Activated B cell treated with CpG ODN at 0.5 μM for 24 hours (primary cell): Measurements from ENCODE around the gene GMNN. TPM values are rescaled to one million over a fixed set of nuclear protein-coding genes. Genes with fewer than 3 reads are reported as not detected.

Experiments used
- ATAC-seq: fragments of 200-7000 bp; cut with Tn5 transposase; one replicate; pipeline ENCODE4 v1.10.0; 2021; ENCODE audit warnings: low read depth, mild to moderate bottlenecking, moderate library complexity
- CTCF ChIA-PET: fragments of 350-600 bp; sonication (Branson Sonifier 250); formaldehyde crosslinking; loops from one replicate; lab custom pipeline; 2021; ENCODE audit warnings: antibody characterized with exemption; lab: Charles Lee
- POLR2A ChIA-PET: fragments of 350-600 bp; sonication (Branson Sonifier 250); formaldehyde crosslinking; loops from one replicate; lab custom pipeline; 2021; ENCODE audit warnings: antibody characterized with exemption; lab: Charles Lee
- DNase-seq: peaks from one replicate; pipeline ENCODE4 v3.0.0; 2022
- H3K27ac Mint-ChIP-seq: one replicate; pipeline ENCODE4 v1.8.0; 2020; ENCODE audit warnings: mixed read lengths
- H3K27me3 Mint-ChIP-seq: one replicate; pipeline ENCODE4 v1.8.0; 2021; ENCODE audit warnings: mixed read lengths
- H3K36me3 Mint-ChIP-seq: one replicate; pipeline ENCODE4 v1.8.0; 2021; ENCODE audit warnings: low read depth, mixed read lengths
- H3K4me1 Mint-ChIP-seq: one replicate; pipeline ENCODE4 v1.8.0; 2021; ENCODE audit warnings: mixed read lengths
- H3K4me3 Mint-ChIP-seq: one replicate; pipeline ENCODE4 v1.8.0; 2020; ENCODE audit warnings: mild to moderate bottlenecking, mixed read lengths
- H3K9me3 Mint-ChIP-seq: one replicate; pipeline ENCODE4 v1.8.0; 2020; ENCODE audit warnings: mixed read lengths
- intact Hi-C: fragments of 100-400 bp; cut with micrococcal nuclease; formaldehyde crosslinking; loops from one replicate; pipeline ENCODE4 v1.15.1; 2024
- total RNA-seq: library from RNA; stranded (reverse); gene quantifications from 2 replicates; pipeline ENCODE4 v1.2.3, GENCODE V29; 2022
- TF ChIP-seq, protein P1 (sequence below): fragments of 200-600 bp; IDR thresholded peaks from one replicate; pipeline ENCODE4 v1.8.0; 2022; ENCODE audit warnings: antibody characterized with exemption, mild to moderate bottlenecking

The GMNN gene
- total RNA-seq, 1 donor from 2014 or later: 14.5 TPM

DNA sequence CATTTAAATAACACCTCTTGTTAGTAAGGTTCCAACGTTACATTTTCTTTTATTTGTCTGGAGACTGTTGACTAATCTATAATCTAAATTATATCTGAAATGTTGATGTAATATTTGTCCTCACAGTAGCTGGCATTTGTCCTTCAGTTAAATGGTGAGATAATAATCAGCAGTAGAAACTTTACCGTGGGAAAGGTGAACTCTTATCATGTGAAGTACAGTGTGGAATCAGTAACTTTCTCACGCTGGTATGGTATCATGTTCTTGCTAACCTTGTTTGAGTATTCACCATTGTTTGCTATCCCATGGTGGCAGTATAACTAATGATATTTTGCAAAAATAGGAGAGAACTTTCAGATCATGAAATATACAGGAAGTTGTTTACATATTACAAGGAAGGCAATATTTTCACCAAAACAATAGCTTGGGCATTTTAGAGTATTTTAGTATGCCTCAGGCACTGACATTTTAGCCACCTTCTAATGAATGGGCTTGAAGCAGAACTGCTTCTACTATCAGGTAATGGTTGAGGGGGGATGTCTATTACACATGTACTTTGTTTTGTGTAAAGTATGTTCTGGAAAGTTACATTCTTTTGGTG, 4.8 kb downstream of the GMNN start:
- Mint-ChIP-seq H3K4me1 (peaks cover 24% of the 10 kb centered on the region), H3K36me3 (peaks cover 29% of the 10 kb centered on the region), H3K4me3 (no peak overlapping the region), H3K27me3 (no peaks in the 10 kb centered on the region), H3K27ac (no peak overlapping the region), H3K9me3 (no peaks in the 10 kb centered on the region)
- ATAC-seq (no peak), DNase-seq (no peak)
- TF ChIP-seq, protein P1, sequence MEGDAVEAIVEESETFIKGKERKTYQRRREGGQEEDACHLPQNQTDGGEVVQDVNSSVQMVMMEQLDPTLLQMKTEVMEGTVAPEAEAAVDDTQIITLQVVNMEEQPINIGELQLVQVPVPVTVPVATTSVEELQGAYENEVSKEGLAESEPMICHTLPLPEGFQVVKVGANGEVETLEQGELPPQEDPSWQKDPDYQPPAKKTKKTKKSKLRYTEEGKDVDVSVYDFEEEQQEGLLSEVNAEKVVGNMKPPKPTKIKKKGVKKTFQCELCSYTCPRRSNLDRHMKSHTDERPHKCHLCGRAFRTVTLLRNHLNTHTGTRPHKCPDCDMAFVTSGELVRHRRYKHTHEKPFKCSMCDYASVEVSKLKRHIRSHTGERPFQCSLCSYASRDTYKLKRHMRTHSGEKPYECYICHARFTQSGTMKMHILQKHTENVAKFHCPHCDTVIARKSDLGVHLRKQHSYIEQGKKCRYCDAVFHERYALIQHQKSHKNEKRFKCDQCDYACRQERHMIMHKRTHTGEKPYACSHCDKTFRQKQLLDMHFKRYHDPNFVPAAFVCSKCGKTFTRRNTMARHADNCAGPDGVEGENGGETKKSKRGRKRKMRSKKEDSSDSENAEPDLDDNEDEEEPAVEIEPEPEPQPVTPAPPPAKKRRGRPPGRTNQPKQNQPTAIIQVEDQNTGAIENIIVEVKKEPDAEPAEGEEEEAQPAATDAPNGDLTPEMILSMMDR: no peak
- intact Hi-C loops: loop anchor here (10.0 kb wide), 1 partner anchor 285 kb away; the partner anchor contains the start of gene ALDH5A1
- CTCF ChIA-PET: no interaction called here
- POLR2A ChIA-PET: no interaction called here

DNA sequence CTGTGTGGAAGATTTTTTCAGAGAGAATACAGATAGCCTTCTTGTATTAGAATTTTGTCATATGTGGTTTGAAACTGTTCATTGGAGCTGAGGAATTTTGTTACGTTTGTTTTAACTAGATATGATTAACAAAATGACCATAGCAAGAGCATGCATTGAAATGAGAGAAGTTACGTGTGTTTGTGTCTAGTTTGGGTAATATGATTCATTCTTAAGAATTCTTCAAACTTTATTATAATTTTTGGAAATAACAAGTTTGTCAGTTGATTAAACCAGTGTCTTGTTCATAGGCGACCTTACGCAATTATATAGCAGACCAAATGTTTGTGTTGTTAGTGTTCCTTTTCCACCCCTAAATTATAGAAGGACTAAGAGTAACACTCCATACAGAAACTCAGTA, 5.5 kb downstream of the GMNN start:
- intact Hi-C loops: no loop called here
- ATAC-seq (no peak), DNase-seq (no peak)
- Mint-ChIP-seq H3K36me3 (peaks cover 26% of the 10 kb centered on the region), H3K27me3 (no peaks in the 10 kb centered on the region), H3K9me3 (no peaks in the 10 kb centered on the region), H3K27ac (no peak overlapping the region), H3K4me3 (no peak overlapping the region), H3K4me1 (peaks cover 24% of the 10 kb centered on the region)
- TF ChIP-seq, protein P1: no peak
- CTCF ChIA-PET: no interaction called here
- POLR2A ChIA-PET: no interaction called here

DNA sequence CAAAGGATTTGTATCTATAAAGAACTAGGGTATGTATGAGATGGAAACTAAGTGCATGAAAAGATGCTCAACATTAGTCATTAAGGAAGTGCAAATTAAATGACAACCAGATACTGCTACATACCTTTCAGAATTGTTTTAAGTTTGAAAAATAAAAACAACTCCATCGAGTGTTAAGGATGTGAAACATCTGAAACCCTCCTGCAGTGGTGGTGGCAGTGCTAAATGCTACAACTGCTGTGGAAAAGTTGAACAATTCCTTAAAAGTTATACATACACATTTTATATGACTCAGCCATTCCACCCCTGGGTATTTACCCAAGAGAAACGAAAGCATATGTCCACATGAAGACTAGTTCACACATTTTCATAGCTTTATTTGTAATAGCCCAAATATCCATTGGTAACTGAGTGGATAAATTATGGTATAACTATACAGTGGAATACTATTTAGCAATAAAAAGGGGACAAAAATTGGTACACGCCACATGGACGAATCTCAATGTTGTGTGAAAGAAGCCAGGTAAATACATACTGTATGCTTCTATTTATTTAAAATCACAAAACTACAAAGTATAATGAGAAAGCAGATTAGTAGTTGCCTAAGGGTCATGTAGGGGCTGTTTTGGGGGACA, 13.4 kb downstream of the GMNN start:
- POLR2A ChIA-PET: no interaction called here
- H3K27ac Mint-ChIP-seq: no peak overlapping the region

DNA sequence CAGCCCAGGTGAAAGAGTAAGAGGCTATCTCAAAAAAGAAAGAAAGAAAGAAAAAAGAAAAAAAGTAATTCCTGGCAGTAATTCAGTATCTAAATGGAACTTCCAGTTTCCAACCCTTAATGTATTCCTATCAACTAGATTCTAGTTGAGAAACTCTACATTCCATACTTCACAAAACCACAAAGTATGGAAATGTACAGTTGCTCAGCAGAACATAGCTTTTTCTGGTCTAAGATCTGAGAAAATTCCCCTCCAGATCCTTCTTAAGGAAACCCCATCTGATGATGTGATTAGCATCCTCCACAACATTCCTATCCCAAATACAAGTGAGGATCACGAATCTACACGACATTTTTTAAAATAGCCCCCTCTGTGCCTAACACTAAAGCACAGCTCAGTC, 20.4 kb downstream of the GMNN start:
- ATAC-seq (no peak), DNase-seq (no peak)
- Mint-ChIP-seq H3K27ac (no peak overlapping the region), H3K4me1 (no peaks in the 10 kb centered on the region), H3K9me3 (no peaks in the 10 kb centered on the region), H3K36me3 (peaks cover 2% of the 10 kb centered on the region), H3K4me3 (no peak overlapping the region), H3K27me3 (no peaks in the 10 kb centered on the region)
- POLR2A ChIA-PET: interaction anchor here (0.6 kb wide), 1 partner anchor 41 kb away, joined by 3 read pairs; no protein-coding TSS in a partner anchor
- CTCF ChIA-PET: no interaction called here
- TF ChIP-seq, protein P1: no peak
- intact Hi-C loops: no loop called here

More for the DNA sequence above, 13.4 kb downstream of the GMNN start:
- intact Hi-C loops: no loop called here
- H3K4me1 Mint-ChIP-seq: no peaks in the 10 kb centered on the region
- no peaks in the 10 kb centered on the region for H3K9me3 Mint-ChIP-seq
- no peak for ATAC-seq
- no peak overlapping the region for H3K4me3 Mint-ChIP-seq
- H3K36me3 Mint-ChIP-seq: peaks cover 30% of the 10 kb centered on the region
- TF ChIP-seq, protein P1: no peak
- no peaks in the 10 kb centered on the region for H3K27me3 Mint-ChIP-seq
- CTCF ChIA-PET: no interaction called here
- DNase-seq: no peak

DNA sequence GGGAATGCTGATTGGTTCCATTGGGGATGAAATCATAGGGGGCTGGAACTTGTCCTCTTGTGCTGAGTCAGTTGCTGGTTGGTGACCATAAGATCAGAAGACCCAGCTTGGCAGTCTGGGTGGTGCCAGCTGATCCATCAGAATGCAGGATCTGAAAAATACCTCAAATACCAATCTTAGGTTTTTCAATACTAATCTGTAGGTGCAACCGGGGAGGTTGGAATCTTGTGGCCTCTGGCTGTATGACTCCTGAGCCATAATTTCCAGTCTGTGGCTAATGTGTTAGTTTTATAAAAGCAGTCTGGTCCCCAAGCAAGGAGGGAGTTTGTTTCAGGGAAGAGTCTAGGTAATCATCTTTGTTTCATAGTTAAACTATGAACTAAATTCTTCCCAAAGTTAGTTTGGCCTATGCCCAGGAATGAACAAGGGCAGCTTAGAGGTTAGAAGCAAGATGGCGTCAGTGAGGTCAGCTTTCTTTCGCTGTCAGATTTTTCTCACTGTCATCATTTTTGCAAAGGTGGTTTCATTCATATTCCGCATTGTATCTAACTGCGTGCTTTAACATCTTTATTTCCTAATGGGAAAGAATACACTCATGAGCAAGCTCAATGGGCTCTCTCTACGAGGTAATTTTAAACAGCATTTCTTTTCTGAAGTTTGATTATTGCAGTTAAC, 22.0 kb downstream of the GMNN start:
- Mint-ChIP-seq H3K27ac (no peak overlapping the region), H3K4me1 (no peaks in the 10 kb centered on the region), H3K9me3 (no peaks in the 10 kb centered on the region), H3K36me3 (peaks cover 8% of the 10 kb centered on the region), H3K27me3 (no peaks in the 10 kb centered on the region), H3K4me3 (no peak overlapping the region)
- DNase-seq (no peak), ATAC-seq (no peak)
- TF ChIP-seq, protein P1: no peak
- ChIA-PET CTCF (no interaction called here), POLR2A (no interaction called here)
- intact Hi-C loops: no loop called here
